WTC11 (cell line): ENCODE measurements around the gene ADARB2.

Experiments
- CREB1 ChIP-seq: sonication (generic); formaldehyde crosslinking; IDR thresholded peaks from 2 replicates; pipeline ENCODE4 v1.8.0; 2023; ENCODE audit warnings: mild to moderate bottlenecking, missing genetic modification reagents
- E2F1 ChIP-seq: sonication (generic); formaldehyde crosslinking; IDR thresholded peaks from 2 replicates; pipeline ENCODE4 v1.8.0; 2022; ENCODE audit warnings: mild to moderate bottlenecking, missing genetic modification reagents
- GABPB1 ChIP-seq: sonication (generic); formaldehyde crosslinking; IDR thresholded peaks from 2 replicates; pipeline ENCODE4 v1.8.1; 2023; ENCODE audit warnings: mild to moderate bottlenecking, missing genetic modification reagents
- SMAD3 ChIP-seq: sonication (generic); formaldehyde crosslinking; IDR thresholded peaks from 2 replicates; pipeline ENCODE4 v1.8.0; 2022; ENCODE audit warnings: missing genetic modification reagents, mild to moderate bottlenecking, borderline replicate concordance
- ZBTB43 ChIP-seq: sonication (generic); formaldehyde crosslinking; IDR thresholded peaks from 2 replicates; pipeline ENCODE4 v1.8.1; 2023; ENCODE audit warnings: mild to moderate bottlenecking, missing genetic modification reagents
- ZNF121 ChIP-seq: sonication (generic); formaldehyde crosslinking; IDR thresholded peaks from 2 replicates; pipeline ENCODE4 v1.8.0; 2023; ENCODE audit warnings: missing genetic modification reagents
- ZNF138 ChIP-seq: sonication (generic); formaldehyde crosslinking; conservative IDR thresholded peaks from 2 replicates; pipeline ENCODE4 v1.8.1; 2022; ENCODE audit warnings: mild to moderate bottlenecking, moderate library complexity, missing genetic modification reagents
- TF ChIP-seq, protein P1 (sequence below): fragments of 200-600 bp; IDR thresholded peaks from 2 replicates; pipeline ENCODE4 v1.8.0; 2022; ENCODE audit warnings: antibody characterized with exemption

- TF ChIP-seq, protein P1, sequence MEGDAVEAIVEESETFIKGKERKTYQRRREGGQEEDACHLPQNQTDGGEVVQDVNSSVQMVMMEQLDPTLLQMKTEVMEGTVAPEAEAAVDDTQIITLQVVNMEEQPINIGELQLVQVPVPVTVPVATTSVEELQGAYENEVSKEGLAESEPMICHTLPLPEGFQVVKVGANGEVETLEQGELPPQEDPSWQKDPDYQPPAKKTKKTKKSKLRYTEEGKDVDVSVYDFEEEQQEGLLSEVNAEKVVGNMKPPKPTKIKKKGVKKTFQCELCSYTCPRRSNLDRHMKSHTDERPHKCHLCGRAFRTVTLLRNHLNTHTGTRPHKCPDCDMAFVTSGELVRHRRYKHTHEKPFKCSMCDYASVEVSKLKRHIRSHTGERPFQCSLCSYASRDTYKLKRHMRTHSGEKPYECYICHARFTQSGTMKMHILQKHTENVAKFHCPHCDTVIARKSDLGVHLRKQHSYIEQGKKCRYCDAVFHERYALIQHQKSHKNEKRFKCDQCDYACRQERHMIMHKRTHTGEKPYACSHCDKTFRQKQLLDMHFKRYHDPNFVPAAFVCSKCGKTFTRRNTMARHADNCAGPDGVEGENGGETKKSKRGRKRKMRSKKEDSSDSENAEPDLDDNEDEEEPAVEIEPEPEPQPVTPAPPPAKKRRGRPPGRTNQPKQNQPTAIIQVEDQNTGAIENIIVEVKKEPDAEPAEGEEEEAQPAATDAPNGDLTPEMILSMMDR, result no peak
- no peak for TF ChIP-seq ZBTB43
- no peak for TF ChIP-seq ZNF138 (CRISPR knock-in tag)
- no peak for TF ChIP-seq E2F1 (CRISPR knock-in tag)
- TF ChIP-seq SMAD3, result no peak
- no peak for TF ChIP-seq CREB1
- TF ChIP-seq ZNF121 (CRISPR knock-in tag), result no peak
- TF ChIP-seq GABPB1, result no peak
These were observed 28.2 kb downstream of the ADARB2 start for GRCh38 chr10:1709161-1709560.
